Right renal cortex interstitium (tissue), 3 donors: Measurements from ENCODE around the gene C7orf25. TPM values are rescaled to one million over a fixed set of nuclear protein-coding genes. Genes with fewer than 3 reads are reported as not detected.
A peak's percentile ranks its signal among the peaks of the same experiment; 100 is the strongest.
"Not testable (repeated sequence)": the region's sequence is repeated elsewhere in the genome, so short reads cannot be mapped to it uniquely, and the experiment has no call there.

ENCODE experiments used
- DNase-seq, 3 donors: peaks; one replicate each; pipeline ENCODE4 v3.0.0-alpha.2; 2013; ENCODE audit warnings: low read depth in 3 of 3, low spot score in 2 of 3
- polyA plus RNA-seq, 3 donors: library from polyadenylated mRNA; unstranded; fragments of 120-200 nt; gene quantifications; one replicate each; pipeline ENCODE4 v1.2.1, GENCODE V29; 2013; ENCODE audit not compliant: insufficient read length in 3 of 3

The C7orf25 gene
- polyA plus RNA-seq, 3 donors: 5.1 to 5.4 (median 5.2) TPM

DNA sequence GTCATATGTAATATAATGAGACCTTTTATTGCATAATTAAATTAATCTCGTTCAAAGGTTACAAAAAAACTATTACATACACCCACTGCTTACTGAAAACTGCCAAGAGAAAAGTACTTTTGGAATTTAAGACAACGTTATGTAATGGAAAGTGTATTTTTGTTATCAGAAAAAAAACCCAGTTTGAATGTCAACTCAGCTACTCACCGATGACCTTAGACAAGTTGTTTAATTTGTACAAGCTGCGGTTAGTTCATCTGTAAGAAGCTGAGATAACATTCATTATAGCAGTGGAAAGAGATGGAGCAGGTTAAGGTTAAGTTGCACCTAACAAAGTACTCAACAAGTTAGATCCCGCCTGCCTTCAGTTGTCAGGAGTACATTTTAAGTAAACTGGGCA lies 19.0 kb upstream of the C7orf25 start:
- no peak for DNase-seq

DNA sequence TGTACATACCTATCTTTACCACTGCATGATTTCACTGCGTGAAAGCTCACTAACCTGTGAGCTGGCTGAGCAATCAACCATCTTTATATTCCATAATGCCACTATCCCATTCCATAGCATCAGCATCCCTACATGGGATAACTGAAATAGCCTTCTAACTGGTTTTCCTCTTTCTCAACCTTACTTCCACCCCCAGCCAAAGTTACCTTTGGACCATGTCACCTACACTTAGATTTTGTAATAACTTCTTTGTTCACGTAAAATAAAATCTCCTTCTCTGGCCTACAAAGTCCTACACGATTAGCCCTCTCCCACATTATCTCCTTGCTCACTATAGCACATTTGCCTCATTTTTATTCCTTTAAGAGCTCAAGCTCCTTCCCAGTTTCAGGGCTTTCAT lies 17.6 kb upstream of the C7orf25 start:
- DNase-seq: no peak

DNA sequence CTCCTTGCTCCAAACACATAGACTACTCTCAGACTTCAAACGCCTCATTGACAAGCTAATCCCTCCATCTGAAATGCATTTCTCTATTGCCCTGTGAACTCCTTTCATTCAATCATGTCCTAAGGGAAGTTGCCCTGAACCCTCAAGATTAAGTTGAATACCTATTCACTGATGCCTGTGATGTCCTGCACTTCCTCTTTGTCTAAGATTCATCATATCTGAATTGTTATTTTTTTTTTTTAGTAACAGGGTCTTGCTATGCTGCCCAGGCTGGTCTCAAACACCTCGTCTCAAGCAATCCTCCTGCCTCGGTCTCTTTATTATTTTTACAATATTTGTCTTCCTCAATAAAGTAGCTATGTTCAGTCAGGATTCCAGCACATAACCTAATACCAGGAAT lies 16.9 kb upstream of the C7orf25 start:
- no peak for DNase-seq

DNA sequence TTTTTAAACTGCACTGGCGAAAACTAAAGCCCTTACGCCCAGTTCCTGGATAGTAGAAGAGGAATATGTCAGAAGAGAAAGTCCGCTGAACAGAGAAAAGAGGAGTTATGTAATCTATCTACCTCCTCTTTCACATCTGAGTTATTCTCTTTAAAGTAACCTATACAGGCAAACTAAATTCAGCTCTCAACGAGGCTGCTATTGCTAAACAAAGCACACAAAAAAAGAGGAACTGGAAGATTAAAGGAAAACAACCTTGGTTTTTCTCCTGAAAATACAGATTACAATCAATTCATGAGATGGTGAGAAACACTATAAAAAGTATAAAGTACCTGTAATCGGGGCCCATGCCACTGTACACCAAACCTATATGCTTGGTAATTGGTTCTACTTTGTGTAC lies 14.3 kb upstream of the C7orf25 start:
- DNase-seq: no peak

DNA sequence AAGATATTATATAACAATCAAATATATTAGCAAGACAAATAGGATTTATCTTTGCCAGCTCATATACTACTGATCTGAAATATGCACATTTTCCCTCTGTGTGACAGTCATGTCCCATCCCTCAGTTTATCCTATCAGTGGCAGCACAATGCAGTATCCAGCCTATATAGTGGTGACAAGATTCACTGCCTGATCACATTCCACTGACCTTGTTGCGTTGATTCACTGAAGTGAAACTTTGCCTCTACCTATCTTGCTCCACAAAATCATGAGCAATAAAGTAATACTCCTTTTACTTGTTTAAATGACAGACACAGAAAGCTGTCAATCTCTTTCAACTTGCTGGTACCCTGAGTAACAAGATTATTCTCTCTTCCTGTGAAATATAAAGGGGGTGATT lies 13.8 kb upstream of the C7orf25 start:
- no peak for DNase-seq

DNA sequence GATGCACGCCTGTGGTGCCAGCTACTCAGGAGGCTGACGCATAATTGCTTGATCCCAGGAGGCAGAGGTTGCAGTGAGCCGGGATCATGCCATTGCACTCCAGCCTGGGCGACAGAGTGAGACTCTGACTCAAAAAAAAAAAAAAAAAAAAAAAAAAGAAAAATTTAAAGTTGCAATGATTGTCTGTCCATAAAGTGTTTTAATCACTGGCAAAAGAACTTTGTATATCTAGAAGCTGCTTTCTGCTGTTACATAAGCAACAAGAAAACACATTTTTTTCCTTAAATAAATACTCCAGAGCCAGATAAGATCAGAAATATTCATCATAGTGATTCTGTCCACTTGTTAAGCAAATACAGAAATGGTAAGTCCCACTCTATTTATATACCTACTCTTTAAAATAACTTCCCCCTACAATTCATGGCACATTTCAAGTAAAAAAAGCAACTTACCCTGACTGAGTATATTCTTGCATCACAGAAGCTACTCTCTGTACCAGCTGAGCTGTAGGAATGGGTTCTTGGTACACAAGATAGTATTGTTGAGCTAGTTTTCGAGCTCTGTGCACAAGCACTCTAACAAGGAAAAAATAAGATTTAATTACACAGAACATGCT lies 12.5 kb upstream of the C7orf25 start:
- no peak for DNase-seq

DNA sequence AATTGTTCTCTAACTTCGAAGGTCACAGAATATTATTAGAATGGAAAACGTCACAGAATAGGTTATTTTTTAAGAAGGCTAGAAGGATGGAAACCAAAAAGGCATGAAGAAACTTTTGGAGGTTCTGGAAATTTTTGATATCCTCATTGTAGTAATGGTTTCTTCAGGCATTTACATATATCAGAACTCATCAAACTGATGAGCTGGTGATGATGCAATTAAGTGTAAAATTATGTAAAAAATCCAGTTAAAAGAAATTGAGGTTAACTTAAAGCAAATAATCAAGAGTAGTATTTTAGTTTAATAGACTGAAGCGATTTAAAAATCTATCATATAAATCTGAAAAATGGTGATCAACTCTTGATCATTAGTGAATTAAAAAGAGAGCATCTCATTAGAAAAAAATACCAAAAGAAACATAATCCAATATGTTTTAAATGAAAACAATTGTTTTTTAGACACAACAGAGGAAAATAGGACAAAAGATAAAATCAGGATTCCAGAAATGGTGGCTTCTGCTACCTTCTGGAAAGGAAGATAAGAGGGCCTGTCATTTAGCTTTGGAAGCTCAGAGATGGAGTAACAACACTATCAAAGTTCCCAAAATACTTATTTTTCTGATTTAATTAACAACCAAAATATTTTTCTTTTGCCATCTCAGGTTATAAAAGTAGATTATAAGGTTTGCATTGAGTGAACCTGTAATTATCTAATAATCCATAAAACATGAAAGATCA lies 10.3 kb upstream of the C7orf25 start:
- no peak for DNase-seq

DNA sequence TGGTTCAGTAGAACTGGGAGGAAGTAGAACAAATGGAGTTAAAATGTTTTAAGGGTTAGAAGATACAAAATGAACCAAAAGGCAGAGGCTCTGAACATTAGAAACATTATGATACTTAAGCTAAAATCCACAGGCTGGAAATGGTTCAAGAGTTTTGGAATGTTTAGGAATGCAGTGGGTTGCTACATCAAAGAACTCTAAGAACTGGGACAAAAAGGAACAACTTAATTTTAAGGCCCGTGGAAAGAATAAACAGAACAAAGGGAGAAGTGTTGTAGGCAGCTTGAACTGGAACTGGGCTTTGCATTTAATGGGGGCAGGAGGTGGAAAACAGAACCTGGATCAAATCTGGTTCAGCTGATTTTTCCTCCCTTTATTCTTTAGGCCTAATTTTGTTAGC lies 3.5 kb upstream of the C7orf25 start:
- DNase-seq: no peak

DNA sequence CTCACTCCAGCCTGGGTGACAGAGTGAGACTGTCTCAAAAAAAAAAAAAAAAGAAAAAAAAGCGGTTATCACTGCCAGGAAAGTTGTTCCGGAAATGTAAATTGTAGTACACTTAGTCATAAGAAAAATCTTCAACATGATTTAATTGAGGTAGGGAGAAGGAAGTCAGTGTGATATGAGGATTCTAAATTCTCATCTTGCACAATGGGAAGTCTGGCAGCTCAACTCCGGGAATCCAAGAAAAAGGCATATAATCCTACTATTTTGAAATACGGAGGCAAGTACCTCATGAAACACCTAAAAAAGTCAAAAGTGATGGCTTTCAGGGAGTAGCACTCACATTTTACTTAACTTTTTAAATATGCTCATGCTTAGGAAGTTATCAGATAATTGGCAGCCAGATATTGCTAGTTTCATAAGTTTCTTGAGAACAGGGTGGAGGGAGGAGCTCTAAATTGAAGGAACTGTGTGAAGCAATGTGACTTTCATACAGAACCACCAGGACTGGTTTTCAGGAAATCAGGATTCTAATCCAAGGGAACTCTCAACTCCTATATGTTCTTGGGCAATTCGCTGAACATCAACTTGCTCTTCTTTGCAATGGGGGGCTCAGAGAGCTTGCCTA lies 2.7 kb upstream of the C7orf25 start:
- no peak for DNase-seq

DNA sequence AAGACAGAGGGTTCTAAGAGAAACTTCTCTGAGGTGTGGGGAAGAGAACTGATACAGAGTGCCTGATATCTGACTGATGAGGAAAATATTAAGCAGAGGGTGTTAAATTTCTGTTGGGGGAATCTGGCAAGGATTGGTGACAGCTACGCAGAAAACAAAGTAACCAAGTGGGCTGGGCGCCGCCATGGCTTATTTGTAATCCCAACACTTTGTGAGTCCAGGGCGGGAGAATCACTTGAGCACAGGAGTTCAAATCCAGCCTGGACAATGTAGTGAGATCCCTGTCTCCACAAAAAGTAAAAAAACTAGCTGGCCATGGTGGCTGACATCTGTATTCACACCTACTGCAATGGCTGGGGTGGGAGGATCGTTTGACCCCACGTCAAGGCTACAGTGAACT lies 2.1 kb upstream of the C7orf25 start:
- DNase-seq: no peak

DNA sequence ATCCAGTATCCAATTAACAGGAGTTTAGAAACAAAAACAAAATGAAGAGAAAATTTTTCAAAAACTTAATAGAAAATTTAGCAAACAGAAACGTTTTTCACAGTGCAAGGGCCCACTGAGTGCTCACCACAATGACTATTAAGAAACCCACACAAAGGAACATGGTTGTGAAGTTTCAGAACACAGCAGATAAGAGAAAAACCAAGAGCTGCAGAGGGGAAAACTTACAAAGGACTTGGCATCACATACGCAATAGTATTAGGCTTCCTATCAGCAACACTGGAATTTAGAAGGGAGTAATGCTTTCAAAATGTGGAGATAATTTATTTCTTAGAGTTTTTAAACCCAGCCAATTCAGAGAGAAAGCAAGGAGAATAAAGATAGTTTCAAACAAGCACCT lies 1.7 kb upstream of the C7orf25 start:
- DNase-seq: no peak

DNA sequence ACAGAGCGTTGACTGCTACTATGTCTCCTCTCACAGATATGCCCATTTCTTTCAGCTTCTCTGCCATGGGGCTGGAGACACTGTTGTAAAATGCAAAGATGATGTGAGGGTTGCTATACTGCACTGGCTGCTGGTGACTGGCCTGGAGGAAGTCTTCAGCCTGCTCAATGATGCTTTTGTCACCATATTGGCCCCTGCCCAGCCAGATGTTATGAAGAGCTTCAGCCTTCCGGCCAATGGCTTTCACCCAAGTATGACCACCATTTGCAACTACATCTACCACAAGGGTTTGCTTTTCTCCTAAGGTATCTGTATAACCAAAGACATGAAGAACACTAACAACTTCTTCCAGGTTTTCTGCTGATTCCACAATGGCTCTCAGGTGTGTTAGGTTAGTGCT lies 1.6 kb downstream of the C7orf25 start:
- DNase-seq: no peak

DNA sequence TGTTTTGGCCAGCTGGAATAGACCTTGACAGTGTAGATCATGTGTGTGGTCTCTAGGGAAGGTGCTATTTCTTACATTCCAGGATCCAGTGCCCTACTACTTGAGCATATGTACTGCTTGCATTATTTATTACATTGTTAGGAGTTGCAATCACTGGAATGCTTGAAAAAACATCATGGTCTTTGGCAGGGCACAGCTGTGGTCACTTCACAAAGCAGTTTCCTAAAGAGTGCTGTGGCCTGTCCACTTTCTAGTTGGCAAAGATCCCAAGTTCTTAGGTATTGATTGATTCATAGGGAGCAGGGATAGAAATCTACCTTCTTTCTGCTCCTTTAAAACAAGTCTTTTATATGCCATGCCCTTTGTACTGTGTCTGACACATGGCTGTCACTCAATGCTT lies 4.6 kb downstream of the C7orf25 start:
- no peak for DNase-seq

DNA sequence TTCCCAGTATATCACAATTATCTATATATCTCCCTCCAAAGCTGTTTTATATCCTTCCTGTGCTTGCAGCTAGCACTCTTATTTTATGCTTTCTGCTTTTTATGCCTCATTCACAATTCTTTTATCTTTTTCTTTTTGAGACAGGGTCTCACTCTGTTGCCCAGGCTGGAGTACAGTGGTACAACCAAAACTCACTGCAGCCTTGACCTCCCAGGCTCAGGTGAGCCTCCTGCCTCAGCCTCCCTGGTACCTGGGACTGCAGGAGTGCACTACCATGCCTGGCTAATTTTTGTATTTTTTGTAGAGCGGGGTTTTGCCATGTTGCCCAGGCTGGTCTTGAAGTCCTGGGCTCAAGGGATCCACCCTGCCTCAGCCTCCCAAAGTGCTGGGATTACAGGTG lies 5.7 kb downstream of the C7orf25 start:
- DNase-seq: no peak

DNA sequence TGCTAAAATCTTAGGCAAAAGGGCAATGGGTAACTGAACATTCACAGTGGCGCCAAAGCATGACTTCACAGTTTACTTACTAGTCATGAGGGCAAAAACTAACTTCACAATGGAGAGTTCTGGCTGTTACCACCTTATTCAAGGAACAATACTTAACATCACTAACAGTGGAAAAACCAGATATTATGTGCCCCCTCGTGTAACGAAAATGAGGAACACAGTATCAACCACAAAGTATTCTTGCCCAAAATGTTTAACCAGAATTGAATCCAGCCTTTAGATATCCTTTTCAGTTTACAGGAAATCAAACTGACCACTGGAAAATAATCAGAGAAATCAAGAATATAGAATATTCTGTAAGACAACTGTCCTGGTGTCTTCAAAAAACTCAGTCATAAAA lies 9.5 kb downstream of the C7orf25 start:
- DNase-seq: no peak

DNA sequence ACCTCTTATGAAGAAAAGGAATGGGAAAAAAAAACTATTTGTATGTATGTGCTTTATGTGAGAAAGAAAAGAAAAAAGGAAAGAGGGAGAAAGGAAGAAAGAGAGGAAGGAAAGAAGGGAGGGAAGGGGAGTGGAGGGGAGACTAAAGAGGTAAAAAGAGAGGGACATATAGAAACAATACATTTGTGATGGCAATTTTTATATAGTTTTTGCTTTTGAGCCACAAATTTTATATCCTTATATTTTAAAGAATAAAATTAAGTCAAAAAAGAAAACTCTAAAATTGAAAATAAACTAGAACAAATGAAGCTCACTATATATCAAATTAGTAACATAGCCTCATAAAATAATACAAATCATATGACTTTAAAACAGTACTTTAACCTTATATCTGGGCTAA lies 11.0 kb downstream of the C7orf25 start:
- no peak for DNase-seq

DNA sequence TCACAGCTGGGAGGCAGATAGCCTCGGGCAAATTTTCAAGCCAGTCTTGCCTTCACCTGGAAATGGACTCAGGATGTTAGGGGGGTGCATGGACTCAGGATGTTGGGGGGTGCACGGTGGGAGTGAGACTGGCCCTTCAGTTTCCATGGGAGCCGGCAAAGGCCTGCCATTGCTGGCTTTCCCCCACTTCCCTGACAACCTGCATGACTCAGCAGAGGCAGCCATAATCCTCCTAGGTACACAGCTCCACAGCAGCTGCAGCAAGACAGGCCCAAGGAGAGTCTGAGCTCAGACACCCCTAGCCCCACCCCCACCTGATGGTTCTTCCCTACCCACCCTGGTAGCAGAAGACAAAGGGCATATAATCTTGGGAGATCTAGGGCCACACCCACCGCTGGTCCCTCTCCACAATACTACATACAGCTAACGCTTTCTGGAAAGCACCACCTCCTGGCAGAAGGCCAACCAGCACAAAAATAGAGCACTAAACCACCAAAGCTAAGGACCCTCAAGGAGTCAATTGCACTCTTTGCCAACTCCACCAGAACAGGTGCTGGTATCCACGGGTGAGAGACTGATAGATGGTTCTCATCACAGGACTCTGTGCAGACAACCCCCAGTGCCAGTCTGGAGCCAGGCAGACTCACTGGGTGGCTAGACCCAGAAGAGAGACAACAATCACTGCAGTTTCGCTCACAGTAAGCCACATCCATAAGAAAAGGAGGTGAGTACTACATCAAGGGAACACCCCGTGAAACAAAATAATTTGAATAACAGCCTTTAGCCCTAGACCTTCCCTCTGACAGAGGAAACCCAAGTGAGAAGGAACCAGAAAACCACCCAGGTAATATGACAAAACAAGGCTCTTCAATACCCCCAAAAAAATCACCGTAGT lies 18.3 kb downstream of the C7orf25 start:
- no peak for DNase-seq

DNA sequence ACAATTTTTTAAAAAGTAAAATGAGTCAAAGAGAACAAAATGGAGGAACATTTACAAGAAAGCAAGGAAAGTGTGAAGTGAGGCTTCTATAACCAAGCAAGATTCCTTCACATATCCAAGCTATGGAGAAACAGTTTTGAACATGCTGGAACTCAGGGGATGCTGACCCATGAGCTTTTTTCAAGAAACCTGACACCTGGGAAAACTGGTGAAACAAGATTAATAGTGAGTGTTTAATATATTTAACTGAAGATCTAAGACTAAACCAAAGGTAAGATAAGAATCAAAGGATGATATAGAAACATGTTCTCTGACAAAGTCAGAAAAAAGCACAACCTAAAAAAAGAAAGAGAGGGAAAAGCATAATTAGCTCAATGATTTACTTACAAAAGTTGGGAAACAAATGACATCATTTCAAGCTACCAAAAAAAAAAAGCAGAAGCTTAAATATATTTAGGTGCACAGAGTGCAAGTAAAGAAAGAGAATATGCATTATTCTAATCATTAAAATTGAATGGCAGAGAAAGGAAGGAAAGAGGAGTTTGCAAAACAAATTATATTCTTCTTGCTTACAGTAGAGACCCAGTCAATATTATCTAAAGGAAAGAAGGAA lies 24.9 kb downstream of the C7orf25 start:
- DNase-seq: no peak

DNA sequence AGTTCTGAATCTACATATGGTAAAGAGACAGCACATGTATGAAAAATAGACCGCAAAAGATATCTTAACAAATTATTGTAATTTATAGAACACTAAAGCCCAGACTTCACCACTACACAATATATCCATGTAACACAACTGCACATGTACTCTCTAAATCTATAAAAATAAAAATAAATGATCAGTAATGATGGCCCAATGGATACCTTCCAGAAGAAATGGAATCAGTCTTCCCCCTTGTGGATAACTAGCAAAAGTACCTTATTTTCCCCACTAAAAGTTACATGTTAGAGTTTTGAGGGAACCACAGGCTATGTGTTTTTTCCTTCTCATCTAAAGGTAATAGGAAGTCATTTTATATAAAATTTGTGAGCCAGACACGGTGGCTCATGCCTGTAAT lies 25.7 kb downstream of the C7orf25 start:
- no peak for DNase-seq

DNA sequence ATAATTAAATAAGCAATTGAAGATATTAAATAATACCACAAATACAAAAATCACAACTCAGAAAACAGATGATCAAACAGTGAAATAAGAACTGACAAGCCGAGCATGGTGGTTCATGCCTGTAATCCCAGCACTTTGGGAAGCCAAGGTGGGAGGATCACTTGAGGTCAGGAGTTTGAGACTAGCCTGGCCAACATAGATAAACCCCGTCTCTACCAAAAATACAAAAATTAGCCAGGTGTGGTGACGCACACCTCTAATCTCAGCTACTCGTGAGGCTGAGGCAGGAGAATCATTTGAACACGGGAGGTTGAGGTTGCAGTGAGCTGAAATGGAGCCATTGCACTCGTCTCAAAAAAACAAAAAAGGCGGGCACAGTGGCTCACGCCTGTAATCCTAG lies 26.7 kb downstream of the C7orf25 start:
- not testable (repeated sequence) for DNase-seq

DNA sequence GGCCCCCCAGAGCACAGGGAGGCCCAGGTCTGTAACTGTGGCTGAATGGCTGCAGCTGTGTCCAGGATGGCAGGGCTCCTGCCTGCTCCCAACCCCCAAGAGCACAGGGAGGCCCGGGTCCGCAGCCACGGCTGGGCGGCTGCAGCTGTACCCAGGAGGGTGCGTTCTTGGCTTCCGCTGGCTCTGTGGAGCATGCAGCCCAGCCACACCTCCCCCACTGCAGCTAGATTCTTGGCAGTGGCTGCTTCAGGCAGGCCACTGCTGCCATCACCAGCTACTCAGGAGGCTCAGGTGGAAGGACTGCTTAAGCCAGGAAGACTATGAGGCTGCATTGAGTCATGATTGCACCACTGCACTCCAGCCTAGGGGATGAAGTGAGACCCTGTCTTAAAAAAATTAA lies 27.9 kb downstream of the C7orf25 start:
- peak in 1 of 3 donors; percentile 67 for DNase-seq
